ENCODE results near the gene AGO1.
A peak's percentile ranks its signal among the peaks of the same experiment; 100 is the strongest.
"Not testable (repeated sequence)": the region's sequence is repeated elsewhere in the genome, so short reads cannot be mapped to it uniquely, and the experiment has no call there.

Gene AGO1

GRCh38 chr1:35856964-35857363 lies 26.0 kb upstream of the AGO1 start:
- no peak overlapping the region for H3K4me3 ChIP-seq (ENCODE audit: low read length)
- TF ChIP-seq ZNF274 (IDR thresholded peaks at IDR 0.05; ENCODE audit: low read depth, low read length): no peak

GRCh38 chr1:35857830-35858229 lies 25.2 kb upstream of the AGO1 start:
- no peak overlapping the region for H3K4me3 ChIP-seq (ENCODE audit: low read length)
- TF ChIP-seq ZNF274 (IDR thresholded peaks at IDR 0.05; ENCODE audit: low read depth, low read length): no peak

DNA sequence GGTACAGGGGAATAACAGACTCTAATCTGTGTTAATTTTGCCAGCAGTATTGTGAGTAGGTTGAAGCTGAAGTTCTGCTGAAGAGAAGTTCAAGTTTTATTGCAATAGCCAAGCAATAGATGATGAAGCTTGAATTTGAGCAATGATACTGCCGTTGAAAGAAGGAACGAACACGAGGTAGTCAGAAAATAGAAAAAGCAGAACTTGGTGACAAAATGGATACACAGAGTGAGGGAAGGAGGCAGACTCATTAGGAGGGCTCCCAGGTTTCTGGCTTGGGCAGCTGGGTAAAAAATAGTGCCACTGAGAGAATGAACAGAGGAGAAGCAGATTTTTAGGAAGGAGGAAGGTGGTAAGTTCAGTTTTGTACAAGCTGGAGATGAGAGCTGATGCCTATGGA lies 22.3 kb upstream of the AGO1 start:
- TF ChIP-seq ZNF274 (IDR thresholded peaks at IDR 0.05; ENCODE audit: low read depth, low read length): no peak

GRCh38 chr1:35863136-35863535 lies 19.9 kb upstream of the AGO1 start:
- H3K4me3 ChIP-seq (ENCODE audit: low read length): no peak overlapping the region
- no peak for TF ChIP-seq ZNF274 (IDR thresholded peaks at IDR 0.05; ENCODE audit: low read depth, low read length)

More for the DNA sequence above, 22.3 kb upstream of the AGO1 start:
- no peak overlapping the region for H3K4me3 ChIP-seq (ENCODE audit: low read length)

- no peak overlapping the region for H3K4me3 ChIP-seq (ENCODE audit: low read length)
- no peak for TF ChIP-seq ZNF274 (IDR thresholded peaks at IDR 0.05; ENCODE audit: low read depth, low read length)
These were observed 19.0 kb upstream of the AGO1 start for GRCh38 chr1:35863881-35864625.

- TF ChIP-seq ZNF274 (IDR thresholded peaks at IDR 0.05; ENCODE audit: low read depth, low read length): no peak
- H3K4me3 ChIP-seq (ENCODE audit: low read length): no peak overlapping the region
These were observed 18.2 kb upstream of the AGO1 start for GRCh38 chr1:35864813-35865212.

GRCh38 chr1:35866991-35867390 lies 16.0 kb upstream of the AGO1 start:
- H3K4me3 ChIP-seq (ENCODE audit: low read length): no peak overlapping the region
- TF ChIP-seq ZNF274 (IDR thresholded peaks at IDR 0.05; ENCODE audit: low read depth, low read length): no peak

GRCh38 chr1:35869245-35869950 lies 13.6 kb upstream of the AGO1 start:
- H3K4me3 ChIP-seq (ENCODE audit: low read length): not testable (repeated sequence)

GRCh38 chr1:35870651-35871309 lies 12.2 kb upstream of the AGO1 start:
- H3K4me3 ChIP-seq (ENCODE audit: low read length): no peak overlapping the region
- no peak for TF ChIP-seq ZNF274 (IDR thresholded peaks at IDR 0.05; ENCODE audit: low read depth, low read length)

DNA sequence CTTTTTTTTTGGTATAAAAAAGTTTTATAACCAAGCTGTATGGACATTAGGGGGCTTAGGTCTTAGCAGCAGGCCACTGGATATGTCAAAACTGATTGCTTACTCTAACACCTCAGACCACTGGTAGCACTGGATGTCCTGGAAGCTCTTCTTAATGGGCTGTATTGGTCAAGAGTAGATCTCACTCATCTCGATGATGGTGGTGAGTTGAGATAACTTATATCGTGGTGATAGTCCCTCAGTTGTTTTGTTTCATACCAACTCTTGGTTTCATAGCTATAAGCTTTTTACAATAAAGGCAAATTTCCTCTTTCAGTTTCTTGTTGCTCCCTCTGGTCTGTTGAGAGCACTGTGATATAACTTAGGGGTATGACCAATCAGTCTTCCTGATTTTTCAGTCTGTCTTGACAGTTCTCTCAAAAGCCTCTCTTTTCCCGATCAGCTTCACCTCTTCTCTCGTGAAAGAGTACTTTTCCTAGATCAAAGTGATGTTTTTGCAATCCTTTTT lies 9.7 kb upstream of the AGO1 start:
- no peak for TF ChIP-seq ZNF274 (IDR thresholded peaks at IDR 0.05; ENCODE audit: low read depth, low read length)
- no peak overlapping the region for H3K4me3 ChIP-seq (ENCODE audit: low read length)

- not testable (repeated sequence) for H3K4me3 ChIP-seq (ENCODE audit: low read length)
These were observed 8.9 kb upstream of the AGO1 start for GRCh38 chr1:35874115-35874514.

DNA sequence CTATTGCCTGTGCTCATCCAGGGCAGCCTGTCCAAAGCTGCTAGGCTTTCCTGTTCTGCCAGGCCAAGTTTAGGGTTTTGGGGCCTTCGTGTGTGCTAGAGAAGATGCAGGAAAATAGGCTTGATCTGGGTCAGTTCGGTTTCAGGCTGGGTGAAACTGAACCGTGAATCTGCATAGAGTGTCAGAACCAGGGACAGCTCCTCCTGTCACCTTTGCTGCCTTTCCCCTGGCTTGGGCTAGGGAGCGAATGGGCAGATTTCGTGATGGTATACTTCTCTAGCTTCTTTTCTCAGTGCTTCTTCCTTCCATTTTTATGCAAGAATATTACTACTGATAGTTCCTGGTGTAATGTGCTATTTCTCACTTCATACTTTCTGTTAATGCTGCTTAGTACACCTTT lies 6.0 kb upstream of the AGO1 start:
- no peak for TF ChIP-seq ZNF274 (IDR thresholded peaks at IDR 0.05; ENCODE audit: low read depth, low read length)
- no peak overlapping the region for H3K4me3 ChIP-seq (ENCODE audit: low read length)

DNA sequence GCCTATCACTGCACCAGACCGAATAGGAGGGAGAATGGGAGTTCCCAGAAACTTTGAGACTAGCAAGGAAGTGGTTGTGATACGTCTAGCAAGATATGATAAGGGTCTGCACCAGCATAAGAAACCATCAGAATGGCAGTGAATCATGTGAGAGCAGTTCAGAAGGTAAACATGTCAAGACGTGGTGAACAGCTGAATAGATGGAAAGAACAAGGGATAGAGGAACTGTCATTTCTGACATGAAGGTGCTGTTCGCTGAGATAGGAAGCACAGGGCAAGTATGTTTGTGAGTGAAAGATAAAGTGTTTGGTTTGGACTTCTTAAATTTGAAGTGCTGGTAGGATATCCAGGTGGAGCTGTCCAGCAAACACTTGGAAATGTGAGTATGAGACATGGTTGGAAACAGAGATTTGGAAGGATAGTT lies 1.1 kb upstream of the AGO1 start:
- no peak overlapping the region for H3K4me3 ChIP-seq (ENCODE audit: low read length)
- TF ChIP-seq ZNF274 (IDR thresholded peaks at IDR 0.05; ENCODE audit: low read depth, low read length): no peak

DNA sequence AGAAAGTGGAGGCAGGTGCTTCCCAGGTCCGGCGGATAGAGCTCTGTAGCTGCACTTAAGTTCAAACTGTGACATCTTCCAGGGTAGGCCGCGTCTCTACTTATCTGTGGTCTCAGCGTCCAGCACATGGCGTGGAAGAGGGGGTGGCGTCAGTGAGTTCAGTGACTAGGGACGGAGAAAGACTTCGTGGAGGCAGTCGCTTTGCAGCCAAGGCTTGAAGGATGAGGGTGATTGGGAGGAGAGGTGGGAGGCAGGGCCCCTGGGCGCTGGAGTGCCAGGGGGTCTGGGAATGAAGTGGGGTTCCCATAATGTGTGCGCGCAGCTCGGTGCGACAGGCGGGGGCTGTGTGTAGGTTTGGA lies 444 bp upstream of the AGO1 start:
- no peak for TF ChIP-seq ZNF274 (IDR thresholded peaks at IDR 0.05; ENCODE audit: low read depth, low read length)
- H3K4me3 ChIP-seq (ENCODE audit: low read length): no peak overlapping the region

- H3K4me3 ChIP-seq (ENCODE audit: low read length): peak overlapping the region; percentile 89
- TF ChIP-seq ZNF274 (IDR thresholded peaks at IDR 0.05; ENCODE audit: low read depth, low read length): no peak
These were observed 659 bp downstream of the AGO1 start for GRCh38 chr1:35883635-35884101.

All from GM08714 (cell line).